Measurements from ENCODE around the gene SLC9B2. TPM values are rescaled to one million over a fixed set of nuclear protein-coding genes. Genes with fewer than 3 reads are reported as not detected.

The SLC9B2 gene
- total and polyA plus RNA-seq, 12 donors = 1.00 to 11.4 (median 3.3) TPM

- WGBS, 2 donors = 98 to 99% methylated on average over 2 of the region's 2 CpGs
- no peak overlapping the region for H3K4me3 ChIP-seq
Observed at GRCh38 chr4:103073792-103074438, 2.6 kb downstream of the SLC9B2 start.

DNA sequence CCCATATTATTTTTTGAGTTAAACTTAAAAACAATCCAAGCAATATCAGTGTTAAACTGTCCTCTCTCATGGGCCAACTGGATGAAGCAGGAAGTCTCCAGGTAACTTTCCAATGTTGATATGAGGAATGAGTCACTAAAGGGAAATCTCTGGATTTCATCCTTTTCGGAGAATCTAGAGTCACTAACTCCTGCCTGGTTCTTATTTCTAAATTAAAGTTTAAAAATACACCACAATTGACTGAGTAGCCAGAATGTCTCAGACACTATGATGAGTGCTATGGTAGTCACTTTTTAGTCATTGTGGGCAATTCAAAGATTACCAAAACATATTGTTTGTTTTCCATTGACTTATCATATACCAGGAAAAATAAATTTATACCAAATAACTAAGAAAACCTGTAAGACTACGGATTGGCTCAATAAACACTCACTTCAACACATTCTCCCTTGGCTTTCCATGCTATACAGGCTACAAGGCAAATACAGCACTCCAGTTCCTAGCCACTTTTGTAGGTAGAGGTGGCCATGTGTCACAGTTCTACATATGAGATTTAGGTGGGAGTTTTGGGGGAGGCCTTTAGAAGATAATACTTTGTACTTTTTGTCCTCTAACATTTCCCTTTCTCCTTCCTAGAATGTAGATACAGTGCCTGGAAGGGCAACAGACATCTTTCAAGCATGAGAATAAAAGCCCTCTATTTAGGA lies 8.6 kb downstream of the SLC9B2 start:
- Histone ChIP-seq H3K9me3 (no peaks in the 10 kb centered on the region), H3K27ac (no peak overlapping the region), H3K36me3 (peaks cover 0 to 32% (median 0%) of the 10 kb centered on the region in 9 donors), H3K27me3 (no peaks in the 10 kb centered on the region), H3K4me1 (no peaks in the 10 kb centered on the region), H3K4me3 (no peak overlapping the region)
- WGBS, 2 donors = 92 to 97% methylated on average over 2 of the region's 2 CpGs
- TF ChIP-seq, protein P1, sequence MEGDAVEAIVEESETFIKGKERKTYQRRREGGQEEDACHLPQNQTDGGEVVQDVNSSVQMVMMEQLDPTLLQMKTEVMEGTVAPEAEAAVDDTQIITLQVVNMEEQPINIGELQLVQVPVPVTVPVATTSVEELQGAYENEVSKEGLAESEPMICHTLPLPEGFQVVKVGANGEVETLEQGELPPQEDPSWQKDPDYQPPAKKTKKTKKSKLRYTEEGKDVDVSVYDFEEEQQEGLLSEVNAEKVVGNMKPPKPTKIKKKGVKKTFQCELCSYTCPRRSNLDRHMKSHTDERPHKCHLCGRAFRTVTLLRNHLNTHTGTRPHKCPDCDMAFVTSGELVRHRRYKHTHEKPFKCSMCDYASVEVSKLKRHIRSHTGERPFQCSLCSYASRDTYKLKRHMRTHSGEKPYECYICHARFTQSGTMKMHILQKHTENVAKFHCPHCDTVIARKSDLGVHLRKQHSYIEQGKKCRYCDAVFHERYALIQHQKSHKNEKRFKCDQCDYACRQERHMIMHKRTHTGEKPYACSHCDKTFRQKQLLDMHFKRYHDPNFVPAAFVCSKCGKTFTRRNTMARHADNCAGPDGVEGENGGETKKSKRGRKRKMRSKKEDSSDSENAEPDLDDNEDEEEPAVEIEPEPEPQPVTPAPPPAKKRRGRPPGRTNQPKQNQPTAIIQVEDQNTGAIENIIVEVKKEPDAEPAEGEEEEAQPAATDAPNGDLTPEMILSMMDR (IDR thresholded peaks at IDR 0.05) = no peak
- intact Hi-C loops (cut with DNase I) = no loop called here
- no peak for DNase-seq
- no peak for ATAC-seq

More at GRCh38 chr4:103073792-103074438, 2.6 kb downstream of the SLC9B2 start:
- ATAC-seq (no peak), DNase-seq (no peak)
- TF ChIP-seq, protein P1 (IDR thresholded peaks at IDR 0.05) = no peak
- intact Hi-C loops (cut with DNase I) = no loop called here
- H3K4me1 ChIP-seq = peaks cover 0 to 30% (median 12%) of the 10 kb centered on the region in 9 donors
- H3K27me3 ChIP-seq = no peaks in the 10 kb centered on the region
- no peak overlapping the region for H3K27ac ChIP-seq
- H3K9me3 ChIP-seq = no peaks in the 10 kb centered on the region
- peaks cover 0 to 3% (median 0%) of the 10 kb centered on the region in 9 donors for H3K36me3 ChIP-seq

GRCh38 chr4:103060453-103061148 lies 16.0 kb downstream of the SLC9B2 start:
- Histone ChIP-seq H3K9me3 (peaks cover 0 to 2% (median 0%) of the 10 kb centered on the region in 11 donors), H3K36me3 (peaks cover 0 to 18% (median 0%) of the 10 kb centered on the region in 9 donors), H3K27ac (no peak overlapping the region), H3K27me3 (no peaks in the 10 kb centered on the region), H3K4me3 (no peak overlapping the region), H3K4me1 (no peaks in the 10 kb centered on the region)
- WGBS, 2 donors = 97 to 99% methylated on average over 2 of the region's 2 CpGs
- ATAC-seq (no peak), DNase-seq (no peak)
- TF ChIP-seq, protein P1 (IDR thresholded peaks at IDR 0.05) = no peak
- intact Hi-C loops (cut with DNase I) = no loop called here

DNA sequence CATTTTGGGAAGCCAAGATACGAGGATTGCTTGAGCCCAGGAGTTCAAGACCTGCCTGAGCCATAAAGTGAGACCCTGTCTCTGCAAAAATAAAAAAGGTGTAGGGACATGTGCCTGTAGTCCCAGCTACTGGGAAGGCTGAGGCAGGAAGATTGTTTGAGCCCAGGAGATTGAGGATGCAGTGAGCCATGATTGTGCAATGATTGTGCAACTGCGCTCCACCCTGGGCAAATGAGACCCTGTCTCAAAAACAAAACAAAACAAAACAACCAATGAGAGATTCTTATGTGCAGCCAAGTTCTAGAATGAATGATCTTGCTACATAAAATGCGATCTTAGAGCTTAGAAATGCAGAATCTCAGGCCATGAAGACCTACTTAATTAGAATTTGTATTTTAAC lies 22.5 kb downstream of the SLC9B2 start:
- WGBS, 2 donors = 95% methylated on average over 3 of the region's 3 CpGs
- no peak for ATAC-seq
- H3K27ac ChIP-seq = no peak overlapping the region
- H3K4me1 ChIP-seq = no peaks in the 10 kb centered on the region
- H3K9me3 ChIP-seq = peaks cover 0 to 6% (median 0%) of the 10 kb centered on the region in 11 donors
- no peak for DNase-seq
- H3K4me3 ChIP-seq = no peak overlapping the region
- intact Hi-C loops (cut with DNase I) = no loop called here
- H3K36me3 ChIP-seq = peaks cover 0 to 22% (median 0%) of the 10 kb centered on the region in 9 donors
- TF ChIP-seq, protein P1 (IDR thresholded peaks at IDR 0.05) = no peak
- H3K27me3 ChIP-seq = no peaks in the 10 kb centered on the region
